ENCODE results near the gene ACTMAP. TPM values are rescaled to one million over a fixed set of nuclear protein-coding genes. Genes with fewer than 3 reads are reported as not detected.
A peak's percentile ranks its signal among the peaks of the same experiment; 100 is the strongest.

The ACTMAP gene
- polyA plus RNA-seq, 1 of the 3 experiments (the other 2 are of a cell fraction), result 6.4 TPM

DNA sequence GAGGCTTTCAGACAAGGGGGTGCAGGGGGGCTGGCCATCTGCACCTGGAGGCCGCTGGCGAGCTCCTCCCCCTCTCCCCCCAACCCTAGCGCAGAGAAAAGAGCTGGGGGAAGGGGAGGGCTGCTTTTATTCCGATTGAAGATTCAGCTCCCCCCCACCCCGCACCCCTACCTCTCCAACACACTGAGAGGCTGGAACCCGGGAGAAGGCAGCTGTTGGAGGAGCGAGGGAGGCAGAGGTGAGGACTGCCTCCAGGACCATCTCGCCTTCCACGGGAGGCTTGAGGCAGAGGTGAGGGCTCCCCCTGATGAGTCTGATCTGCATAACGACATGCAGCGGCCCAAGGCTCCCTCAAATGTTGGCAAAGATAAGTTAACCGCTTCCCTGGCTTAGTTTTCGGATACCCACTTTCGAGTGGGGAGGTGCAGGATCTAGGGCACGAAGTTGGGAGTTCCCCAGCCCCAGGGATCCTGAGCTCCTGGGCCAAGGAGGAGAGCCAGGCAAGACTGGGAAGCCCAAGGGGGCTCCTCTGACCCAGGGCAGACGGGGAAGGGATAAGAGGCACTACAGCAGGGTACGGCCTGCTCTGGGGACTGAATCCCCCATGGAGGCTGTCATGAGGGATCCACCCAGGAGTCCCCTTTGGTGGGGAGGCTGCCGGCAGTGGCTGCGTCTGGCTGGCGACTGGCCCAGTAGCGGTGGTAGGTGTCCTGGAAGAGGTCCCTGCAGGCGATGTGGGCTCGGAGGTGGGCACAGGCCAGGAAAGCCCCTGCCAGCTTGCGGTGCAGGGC is 58.7 kb downstream of the ACTMAP start:
- Histone ChIP-seq H3K27me3 (ENCODE audit: insufficient read depth) (no peaks in the 10 kb centered on the region), H3K4me1 (ENCODE audit: control insufficient read depth in 1 of 2, insufficient read depth in 2 of 2, low read depth in 1 of 2, low read length in 1 of 2) (peaks cover 9 to 28% of the 10 kb centered on the region in 2 experiments; a peak in 2 of 4 replicates), H4K20me1 (ENCODE audit: insufficient read depth) (peaks cover 26% of the 10 kb centered on the region), H3K27ac (ENCODE audit: low read depth in 2 of 2, low read length in 1 of 2) (peak overlapping the region; percentile 88 to 90; a peak in 3 of 4 replicates), H2AFZ (ENCODE audit: low read depth) (no peak overlapping the region; the same call in 1 of the 2 replicates), H3K9me3 (no peaks in the 10 kb centered on the region), H3F3A (replicated peaks; ENCODE audit: insufficient read depth) (peaks cover 6% of the 10 kb centered on the region), H3K36me3 (replicated peaks in 1 of 2; ENCODE audit: control insufficient read depth in 1 of 2, insufficient read depth in 2 of 2, low read length in 1 of 2) (peaks cover 0 to 23% of the 10 kb centered on the region in 2 experiments), H3K9ac (peak overlapping the region; percentile 88), H3K9me2 (no peaks in the 10 kb centered on the region), H3K4me2 (peak overlapping the region; percentile 99), H3K79me2 (ENCODE audit: insufficient read depth) (peaks cover 36% of the 10 kb centered on the region), H3K4me3 (ENCODE audit: low read depth in 2 of 2, low read length in 1 of 2) (no peak overlapping the region)
- CTCF ChIA-PET, result interaction anchor here (0.8 to 1.3 kb wide), 4 partner anchors 28 to 57 kb away, joined by 3 to 6 read pairs (median 4); no protein-coding TSS in a partner anchor
- DNase-seq, result peak; percentile 46
- POLR2A ChIA-PET, result interaction anchor here (0.7 to 2.1 kb wide), 5 partner anchors 20 to 87 kb away, joined by 3 to 15 read pairs (median 3); no protein-coding TSS in a partner anchor
- TF ChIP-seq, protein P1, sequence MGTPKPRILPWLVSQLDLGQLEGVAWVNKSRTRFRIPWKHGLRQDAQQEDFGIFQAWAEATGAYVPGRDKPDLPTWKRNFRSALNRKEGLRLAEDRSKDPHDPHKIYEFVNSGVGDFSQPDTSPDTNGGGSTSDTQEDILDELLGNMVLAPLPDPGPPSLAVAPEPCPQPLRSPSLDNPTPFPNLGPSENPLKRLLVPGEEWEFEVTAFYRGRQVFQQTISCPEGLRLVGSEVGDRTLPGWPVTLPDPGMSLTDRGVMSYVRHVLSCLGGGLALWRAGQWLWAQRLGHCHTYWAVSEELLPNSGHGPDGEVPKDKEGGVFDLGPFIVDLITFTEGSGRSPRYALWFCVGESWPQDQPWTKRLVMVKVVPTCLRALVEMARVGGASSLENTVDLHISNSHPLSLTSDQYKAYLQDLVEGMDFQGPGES (IDR thresholded peaks at IDR 0.05; ENCODE audit: low read depth, low read length), result no peak
- TF ChIP-seq, protein P2, sequence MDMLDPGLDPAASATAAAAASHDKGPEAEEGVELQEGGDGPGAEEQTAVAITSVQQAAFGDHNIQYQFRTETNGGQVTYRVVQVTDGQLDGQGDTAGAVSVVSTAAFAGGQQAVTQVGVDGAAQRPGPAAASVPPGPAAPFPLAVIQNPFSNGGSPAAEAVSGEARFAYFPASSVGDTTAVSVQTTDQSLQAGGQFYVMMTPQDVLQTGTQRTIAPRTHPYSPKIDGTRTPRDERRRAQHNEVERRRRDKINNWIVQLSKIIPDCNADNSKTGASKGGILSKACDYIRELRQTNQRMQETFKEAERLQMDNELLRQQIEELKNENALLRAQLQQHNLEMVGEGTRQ (IDR thresholded peaks at IDR 0.05; ENCODE audit: borderline replicate concordance, low read depth, low read length), result no peak
- TF ChIP-seq, protein P3, sequence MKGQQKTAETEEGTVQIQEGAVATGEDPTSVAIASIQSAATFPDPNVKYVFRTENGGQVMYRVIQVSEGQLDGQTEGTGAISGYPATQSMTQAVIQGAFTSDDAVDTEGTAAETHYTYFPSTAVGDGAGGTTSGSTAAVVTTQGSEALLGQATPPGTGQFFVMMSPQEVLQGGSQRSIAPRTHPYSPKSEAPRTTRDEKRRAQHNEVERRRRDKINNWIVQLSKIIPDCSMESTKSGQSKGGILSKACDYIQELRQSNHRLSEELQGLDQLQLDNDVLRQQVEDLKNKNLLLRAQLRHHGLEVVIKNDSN (IDR thresholded peaks at IDR 0.05; ENCODE audit: borderline replicate concordance, low read depth), result no peak
- TF ChIP-seq FOSL2 (IDR thresholded peaks at IDR 0.05; ENCODE audit: borderline replicate concordance, low read depth) (no peak), TAF1 (IDR thresholded peaks at IDR 0.05; ENCODE audit: borderline replicate concordance, low read depth, low read length) (no peak), FOXJ3 (CRISPR knock-in tag; IDR thresholded peaks at IDR 0.05) (no peak), ELF1 (IDR thresholded peaks at IDR 0.05) (no peak)
- TF ChIP-seq, protein P4, sequence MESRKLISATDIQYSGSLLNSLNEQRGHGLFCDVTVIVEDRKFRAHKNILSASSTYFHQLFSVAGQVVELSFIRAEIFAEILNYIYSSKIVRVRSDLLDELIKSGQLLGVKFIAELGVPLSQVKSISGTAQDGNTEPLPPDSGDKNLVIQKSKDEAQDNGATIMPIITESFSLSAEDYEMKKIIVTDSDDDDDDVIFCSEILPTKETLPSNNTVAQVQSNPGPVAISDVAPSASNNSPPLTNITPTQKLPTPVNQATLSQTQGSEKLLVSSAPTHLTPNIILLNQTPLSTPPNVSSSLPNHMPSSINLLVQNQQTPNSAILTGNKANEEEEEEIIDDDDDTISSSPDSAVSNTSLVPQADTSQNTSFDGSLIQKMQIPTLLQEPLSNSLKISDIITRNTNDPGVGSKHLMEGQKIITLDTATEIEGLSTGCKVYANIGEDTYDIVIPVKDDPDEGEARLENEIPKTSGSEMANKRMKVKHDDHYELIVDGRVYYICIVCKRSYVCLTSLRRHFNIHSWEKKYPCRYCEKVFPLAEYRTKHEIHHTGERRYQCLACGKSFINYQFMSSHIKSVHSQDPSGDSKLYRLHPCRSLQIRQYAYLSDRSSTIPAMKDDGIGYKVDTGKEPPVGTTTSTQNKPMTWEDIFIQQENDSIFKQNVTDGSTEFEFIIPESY (IDR thresholded peaks at IDR 0.05; ENCODE audit: borderline replicate concordance, low read depth), result no peak
- TF ChIP-seq, protein P5, sequence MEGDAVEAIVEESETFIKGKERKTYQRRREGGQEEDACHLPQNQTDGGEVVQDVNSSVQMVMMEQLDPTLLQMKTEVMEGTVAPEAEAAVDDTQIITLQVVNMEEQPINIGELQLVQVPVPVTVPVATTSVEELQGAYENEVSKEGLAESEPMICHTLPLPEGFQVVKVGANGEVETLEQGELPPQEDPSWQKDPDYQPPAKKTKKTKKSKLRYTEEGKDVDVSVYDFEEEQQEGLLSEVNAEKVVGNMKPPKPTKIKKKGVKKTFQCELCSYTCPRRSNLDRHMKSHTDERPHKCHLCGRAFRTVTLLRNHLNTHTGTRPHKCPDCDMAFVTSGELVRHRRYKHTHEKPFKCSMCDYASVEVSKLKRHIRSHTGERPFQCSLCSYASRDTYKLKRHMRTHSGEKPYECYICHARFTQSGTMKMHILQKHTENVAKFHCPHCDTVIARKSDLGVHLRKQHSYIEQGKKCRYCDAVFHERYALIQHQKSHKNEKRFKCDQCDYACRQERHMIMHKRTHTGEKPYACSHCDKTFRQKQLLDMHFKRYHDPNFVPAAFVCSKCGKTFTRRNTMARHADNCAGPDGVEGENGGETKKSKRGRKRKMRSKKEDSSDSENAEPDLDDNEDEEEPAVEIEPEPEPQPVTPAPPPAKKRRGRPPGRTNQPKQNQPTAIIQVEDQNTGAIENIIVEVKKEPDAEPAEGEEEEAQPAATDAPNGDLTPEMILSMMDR (IDR thresholded peaks at IDR 0.05), result no peak
- 80% methylated on average over 19 of the region's 24 CpGs for WGBS (ENCODE audit: low lambda C conversion rate)

Small RNA genes lying within 50 kb of the gene (small RNA-seq; reads per million reads assigned to genes)
- gene RNU6-195P, result 0 reads per million in 7 experiments

Other genes starting within 250 kb of the ACTMAP start
- 49.1 and 62.7 TPM in 2 replicates for gene SHKBP1, start 173.6 kb downstream of the ACTMAP start, polyA plus RNA-seq (2012; rRNA removed)
- 15.9 and 24.8 TPM in 2 replicates for gene LTBP4, start 149.1 kb downstream of the ACTMAP start, polyA plus RNA-seq (2012; rRNA removed)
- 38.8 and 54.6 TPM in 2 replicates for gene NUMBL, start 59.8 kb downstream of the ACTMAP start, polyA plus RNA-seq (2012; rRNA removed)
- 41.9 and 43.8 TPM in 2 replicates for gene COQ8B, start 33.6 kb downstream of the ACTMAP start, polyA plus RNA-seq (2012; rRNA removed)
- gene ITPKC, start 33.4 kb downstream of the ACTMAP start, polyA plus RNA-seq (2012; rRNA removed), result 6.3 and 7.4 TPM in 2 replicates
- gene SNRPA, start 726 bp upstream of the ACTMAP start, polyA plus RNA-seq (2012; rRNA removed), result 69.5 and 121 TPM in 2 replicates
- 0.47 TPM in 1 of 2 replicates, not detected in the other for gene MIA, start 25.0 kb upstream of the ACTMAP start, polyA plus RNA-seq (2012; rRNA removed)
- 49.1 and 53.2 TPM in 2 replicates for gene RAB4B, start 27.8 kb upstream of the ACTMAP start, polyA plus RNA-seq (2012; rRNA removed)
- 39.7 and 43.0 TPM in 2 replicates for gene EGLN2, start 48.7 kb upstream of the ACTMAP start, polyA plus RNA-seq (2012; rRNA removed)
- not detected in 2 replicates for gene CYP2A6, start 100.0 kb upstream of the ACTMAP start, polyA plus RNA-seq (2012; rRNA removed)
- gene CYP2A7, start 131.8 kb upstream of the ACTMAP start, polyA plus RNA-seq (2012; rRNA removed), result not detected in 2 replicates
- gene CYP2B6, start 240.8 kb upstream of the ACTMAP start, polyA plus RNA-seq (2012; rRNA removed), result not detected in 2 replicates

Measured in SK-N-SH (cell line).